Measurements from ENCODE around the gene RPN2. TPM values are rescaled to one million over a fixed set of nuclear protein-coding genes. Genes with fewer than 3 reads are reported as not detected.

Gene RPN2
- polyA plus RNA-seq, 4 donors: 308 to 321 (median 316) TPM

GRCh38 chr20:37179683-37180524, 774 bp downstream of the RPN2 start:
- DNase-seq (ENCODE audit: low read depth in 4 of 4, low spot score in 3 of 4): no peak

GRCh38 chr20:37185686-37186085, 6.6 kb downstream of the RPN2 start:
- DNase-seq (ENCODE audit: low read depth in 4 of 4, low spot score in 3 of 4): no peak

GRCh38 chr20:37188787-37189186, 9.7 kb downstream of the RPN2 start:
- no peak for DNase-seq (ENCODE audit: low read depth in 4 of 4, low spot score in 3 of 4)

GRCh38 chr20:37189416-37190016, 10.4 kb downstream of the RPN2 start:
- DNase-seq (ENCODE audit: low read depth in 4 of 4, low spot score in 3 of 4): no peak

- DNase-seq (ENCODE audit: low read depth in 4 of 4, low spot score in 3 of 4): no peak
Observed at GRCh38 chr20:37190354-37191112, 11.4 kb downstream of the RPN2 start.

- peak in 3 of 4 donors; percentile 55 to 68 (median 65) for DNase-seq (ENCODE audit: low read depth in 4 of 4, low spot score in 3 of 4)
Observed at GRCh38 chr20:37192137-37192854, 13.2 kb downstream of the RPN2 start.

- no peak for DNase-seq (ENCODE audit: low read depth in 4 of 4, low spot score in 3 of 4)
Observed at GRCh38 chr20:37193226-37193625, 14.1 kb downstream of the RPN2 start.

- no peak for DNase-seq (ENCODE audit: low read depth in 4 of 4, low spot score in 3 of 4)
Observed at GRCh38 chr20:37193821-37194220, 14.7 kb downstream of the RPN2 start.

GRCh38 chr20:37194621-37195417, 15.7 kb downstream of the RPN2 start:
- DNase-seq (ENCODE audit: low read depth in 4 of 4, low spot score in 3 of 4): no peak

- DNase-seq (ENCODE audit: low read depth in 4 of 4, low spot score in 3 of 4): no peak
Observed at GRCh38 chr20:37198932-37199660, 20.0 kb downstream of the RPN2 start.

- no peak for DNase-seq (ENCODE audit: low read depth in 4 of 4, low spot score in 3 of 4)
Observed at GRCh38 chr20:37200376-37200775, 21.2 kb downstream of the RPN2 start.

- no peak for DNase-seq (ENCODE audit: low read depth in 4 of 4, low spot score in 3 of 4)
Observed at GRCh38 chr20:37200926-37201826, 22.0 kb downstream of the RPN2 start.

GRCh38 chr20:37201827-37202162, 22.7 kb downstream of the RPN2 start:
- DNase-seq (ENCODE audit: low read depth in 4 of 4, low spot score in 3 of 4): no peak

GRCh38 chr20:37202267-37202943, 23.3 kb downstream of the RPN2 start:
- no peak for DNase-seq (ENCODE audit: low read depth in 4 of 4, low spot score in 3 of 4)

- DNase-seq (ENCODE audit: low read depth in 4 of 4, low spot score in 3 of 4): no peak
Observed at GRCh38 chr20:37204056-37204455, 24.9 kb downstream of the RPN2 start.

GRCh38 chr20:37205130-37205529, 26.0 kb downstream of the RPN2 start:
- no peak for DNase-seq (ENCODE audit: low read depth in 4 of 4, low spot score in 3 of 4)

GRCh38 chr20:37205794-37206193, 26.7 kb downstream of the RPN2 start:
- DNase-seq (ENCODE audit: low read depth in 4 of 4, low spot score in 3 of 4): no peak

- DNase-seq (ENCODE audit: low read depth in 4 of 4, low spot score in 3 of 4): no peak
Observed at GRCh38 chr20:37207171-37207570, 28.0 kb downstream of the RPN2 start.

Data from right renal pelvis (tissue), 4 donors.